ENCODE data around the gene CAMK1D. TPM values are rescaled to one million over a fixed set of nuclear protein-coding genes. Genes with fewer than 3 reads are reported as not detected.

The CAMK1D gene
- total and polyA plus RNA-seq, 2 of the 4 experiments (the other 2 are of a cell fraction) = 5.0 to 5.3 TPM

- H3K14ac ChIP-seq (replicated peaks; ENCODE audit: low read depth, low read length) = no peak overlapping the region
- ATAC-seq (ENCODE audit: low read depth) (no peak), DNase-seq (no peak)
- no peak overlapping the region for H3K4me2 ChIP-seq (ENCODE audit: low read depth, low read length)
- peaks cover 5% of the 10 kb centered on the region for H3K9me3 ChIP-seq (ENCODE audit: control insufficient read depth, insufficient read depth, low read length)
- no peak overlapping the region for H2AK5ac ChIP-seq (ENCODE audit: low read depth, low read length)
- H4K8ac ChIP-seq (ENCODE audit: low read depth in 2 of 2, low read length in 2 of 2) = no peak overlapping the region
- H3K4me3 ChIP-seq (ENCODE audit: insufficient read depth, low read depth, low read length) = no peak overlapping the region
- H2AFZ ChIP-seq (replicated peaks; ENCODE audit: low read length, poor library complexity) = no peak overlapping the region
- H3K56ac ChIP-seq (ENCODE audit: extremely low read depth, insufficient read depth, low read length) = no peak overlapping the region
- intact Hi-C loops (cut with micrococcal nuclease) (no loop called here), in situ Hi-C loops (cut with MboI; ENCODE audit: low sequenced_read_pairs) (no loop called here), dilution Hi-C loops (cut with HindIII; ENCODE audit: low sequenced_read_pairs, unreplicated experiment) (no loop called here)
- H2AK9ac ChIP-seq (replicated peaks; ENCODE audit: low read depth, low read length, poor library complexity) = no peak overlapping the region
- no peaks in the 10 kb centered on the region for H3K36me3 ChIP-seq (ENCODE audit: control insufficient read depth, insufficient read depth, low read length)
- H3K27me3 ChIP-seq (ENCODE audit: control insufficient read depth, insufficient read depth, low read length) = peaks cover 14% of the 10 kb centered on the region
- no peaks in the 10 kb centered on the region for H4K20me1 ChIP-seq (ENCODE audit: insufficient read depth, low read length)
- no peak overlapping the region for H2BK15ac ChIP-seq (ENCODE audit: low read depth, low read length)
- no peak overlapping the region for H3K27ac ChIP-seq (ENCODE audit: insufficient read depth, low read length)
- no peak overlapping the region for H2BK20ac ChIP-seq (ENCODE audit: low read depth, low read length)
- H3K23ac ChIP-seq (ENCODE audit: low read depth, low read length) = no peak overlapping the region
- BruUV-seq (replicated peaks) = no TSS peak
- H3K4ac ChIP-seq (ENCODE audit: low read depth, low read length) = no peak overlapping the region
- H3K9me1 ChIP-seq (ENCODE audit: insufficient read depth, low read length) = no peaks in the 10 kb centered on the region
- H2BK5ac ChIP-seq (ENCODE audit: low read depth, low read length, poor library complexity, severe bottlenecking) = no peak overlapping the region
- H2BK120ac ChIP-seq (ENCODE audit: low read depth, low read length) = no peak overlapping the region
- no peaks in the 10 kb centered on the region for H3K79me1 ChIP-seq (ENCODE audit: low read depth in 1 of 2, low read length in 2 of 2)
- CTCF ChIA-PET = interaction anchor here (0.6 kb wide), 1 partner anchor 265 kb away, joined by 3 read pairs; no protein-coding TSS in a partner anchor
- H4K5ac ChIP-seq (ENCODE audit: low read depth, low read length) = no peak overlapping the region
- TF ChIP-seq POLR2A (IDR thresholded peaks at IDR 0.05; ENCODE audit: low read depth, low read length) = no peak
- TF ChIP-seq USF2 (IDR thresholded peaks at IDR 0.05; ENCODE audit: low read depth, low read length) = no peak
- no peak for TF ChIP-seq CHD1 (IDR thresholded peaks at IDR 0.05; ENCODE audit: low read depth, low read length)
- TF ChIP-seq, protein P1, sequence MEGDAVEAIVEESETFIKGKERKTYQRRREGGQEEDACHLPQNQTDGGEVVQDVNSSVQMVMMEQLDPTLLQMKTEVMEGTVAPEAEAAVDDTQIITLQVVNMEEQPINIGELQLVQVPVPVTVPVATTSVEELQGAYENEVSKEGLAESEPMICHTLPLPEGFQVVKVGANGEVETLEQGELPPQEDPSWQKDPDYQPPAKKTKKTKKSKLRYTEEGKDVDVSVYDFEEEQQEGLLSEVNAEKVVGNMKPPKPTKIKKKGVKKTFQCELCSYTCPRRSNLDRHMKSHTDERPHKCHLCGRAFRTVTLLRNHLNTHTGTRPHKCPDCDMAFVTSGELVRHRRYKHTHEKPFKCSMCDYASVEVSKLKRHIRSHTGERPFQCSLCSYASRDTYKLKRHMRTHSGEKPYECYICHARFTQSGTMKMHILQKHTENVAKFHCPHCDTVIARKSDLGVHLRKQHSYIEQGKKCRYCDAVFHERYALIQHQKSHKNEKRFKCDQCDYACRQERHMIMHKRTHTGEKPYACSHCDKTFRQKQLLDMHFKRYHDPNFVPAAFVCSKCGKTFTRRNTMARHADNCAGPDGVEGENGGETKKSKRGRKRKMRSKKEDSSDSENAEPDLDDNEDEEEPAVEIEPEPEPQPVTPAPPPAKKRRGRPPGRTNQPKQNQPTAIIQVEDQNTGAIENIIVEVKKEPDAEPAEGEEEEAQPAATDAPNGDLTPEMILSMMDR (conservative IDR thresholded peaks at IDR 0.05; ENCODE audit: low read depth, low read length) = no peak
- TF ChIP-seq CEBPB (IDR thresholded peaks at IDR 0.05; ENCODE audit: low read depth, low read length) = no peak
- TF ChIP-seq BHLHE40 (IDR thresholded peaks at IDR 0.05; ENCODE audit: low read depth, low read length) = no peak
- no peak for TF ChIP-seq FOS (IDR thresholded peaks at IDR 0.05; ENCODE audit: low read depth, low read length)
- TF ChIP-seq MAZ (IDR thresholded peaks at IDR 0.05; ENCODE audit: borderline replicate concordance, low read depth, low read length) = no peak
- no peak for TF ChIP-seq MXI1 (IDR thresholded peaks at IDR 0.05; ENCODE audit: borderline replicate concordance, low read depth, low read length)
- no peak for TF ChIP-seq RAD21 (IDR thresholded peaks at IDR 0.05; ENCODE audit: low read length)
- TF ChIP-seq MAFK (IDR thresholded peaks at IDR 0.05; ENCODE audit: low read depth, low read length) = no peak
- no peak for TF ChIP-seq RCOR1 (IDR thresholded peaks at IDR 0.05; ENCODE audit: insufficient replicate concordance, low read length)
- TF ChIP-seq SMC3 (IDR thresholded peaks at IDR 0.05; ENCODE audit: low read depth, low read length) = no peak
- TF ChIP-seq ELK1 (IDR thresholded peaks at IDR 0.05; ENCODE audit: borderline replicate concordance, low read depth, low read length) = no peak
- TF ChIP-seq NFE2L2 (IDR thresholded peaks at IDR 0.05; ENCODE audit: low read depth, low read length) = no peak
- TF ChIP-seq RFX5 (IDR thresholded peaks at IDR 0.05; ENCODE audit: low read depth, low read length) = no peak
- no peak overlapping the region for H3K9ac ChIP-seq (ENCODE audit: low read depth, low read length)
- no peak overlapping the region for H4K91ac ChIP-seq (ENCODE audit: insufficient read depth, low read depth, low read length)
- no peaks in the 10 kb centered on the region for H3K4me1 ChIP-seq (ENCODE audit: control insufficient read depth, insufficient read depth, low read length)
- no peak overlapping the region for H3K18ac ChIP-seq (ENCODE audit: low read depth, low read length)
- WGBS, 2 experiments (ENCODE audit: extremely low coverage in 2 of 2, insufficient read length in 1 of 2) = no CpG with 5 or more reads among the region's 3 CpGs
- POLR2A ChIA-PET (ENCODE audit: unreplicated experiment) = no interaction called here
Measured at GRCh38 chr10:12563489-12563888, 214.1 kb downstream of the CAMK1D start.

All from IMR-90 (cell line).